Ishikawa (cell line): ENCODE results near the gene XPO6.

ENCODE experiments used
- CEBPB ChIP-seq: IDR thresholded peaks from 2 replicates; pipeline ENCODE4 v1.6.1; 2012
- CREB1 ChIP-seq: IDR thresholded peaks from 2 replicates; pipeline ENCODE4 v1.6.1; 2012; ENCODE audit warnings: low read depth
- EP300 ChIP-seq: IDR thresholded peaks from 2 replicates; pipeline ENCODE4 v1.6.1; 2012; ENCODE audit warnings: borderline replicate concordance
- NFIC ChIP-seq: IDR thresholded peaks from 2 replicates; pipeline ENCODE4 v1.6.1; 2012
- RAD21 ChIP-seq: IDR thresholded peaks from 2 replicates; pipeline ENCODE4 v1.6.1; 2012; ENCODE audit warnings: low read depth
- TAF1 ChIP-seq: IDR thresholded peaks from 2 replicates; pipeline ENCODE4 v1.6.1; 2012; ENCODE audit warnings: low read depth, mild to moderate bottlenecking
- TCF12 ChIP-seq: IDR thresholded peaks from 2 replicates; pipeline ENCODE4 v1.6.1; 2012; ENCODE audit warnings: low read depth
- YY1 ChIP-seq: IDR thresholded peaks from 2 replicates; pipeline ENCODE4 v1.6.1; 2012; ENCODE audit warnings: low read depth
- TF ChIP-seq, protein P1 (sequence below): IDR thresholded peaks from 2 replicates; pipeline ENCODE4 v1.6.1; 2012; ENCODE audit warnings: low read depth, mild to moderate bottlenecking
- TF ChIP-seq, protein P2 (sequence below): IDR thresholded peaks from 2 replicates; pipeline ENCODE4 v1.6.1; 2012

DNA sequence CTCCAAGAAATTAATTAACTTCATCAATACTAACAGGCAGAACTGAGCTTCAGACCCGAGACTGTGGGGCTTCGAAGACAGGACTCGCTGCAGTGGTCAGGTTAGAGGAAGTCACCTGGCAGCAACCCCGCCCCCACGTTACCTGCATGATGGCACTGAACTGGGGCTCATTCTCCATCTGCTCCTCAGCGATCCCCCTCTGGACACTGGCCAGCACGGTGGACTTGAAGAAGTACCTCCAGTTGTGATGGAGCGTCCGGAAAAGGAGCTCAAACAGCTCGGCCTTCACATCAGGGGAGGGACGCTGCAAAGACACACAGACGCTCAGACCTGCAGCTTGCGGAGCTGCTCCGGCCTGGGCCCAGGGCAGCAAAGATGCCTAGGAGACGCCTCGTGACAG, 107.4 kb downstream of the XPO6 start:
- TF ChIP-seq CREB1: no peak
- no peak for TF ChIP-seq TCF12
- no peak for TF ChIP-seq EP300
- TF ChIP-seq, protein P1, sequence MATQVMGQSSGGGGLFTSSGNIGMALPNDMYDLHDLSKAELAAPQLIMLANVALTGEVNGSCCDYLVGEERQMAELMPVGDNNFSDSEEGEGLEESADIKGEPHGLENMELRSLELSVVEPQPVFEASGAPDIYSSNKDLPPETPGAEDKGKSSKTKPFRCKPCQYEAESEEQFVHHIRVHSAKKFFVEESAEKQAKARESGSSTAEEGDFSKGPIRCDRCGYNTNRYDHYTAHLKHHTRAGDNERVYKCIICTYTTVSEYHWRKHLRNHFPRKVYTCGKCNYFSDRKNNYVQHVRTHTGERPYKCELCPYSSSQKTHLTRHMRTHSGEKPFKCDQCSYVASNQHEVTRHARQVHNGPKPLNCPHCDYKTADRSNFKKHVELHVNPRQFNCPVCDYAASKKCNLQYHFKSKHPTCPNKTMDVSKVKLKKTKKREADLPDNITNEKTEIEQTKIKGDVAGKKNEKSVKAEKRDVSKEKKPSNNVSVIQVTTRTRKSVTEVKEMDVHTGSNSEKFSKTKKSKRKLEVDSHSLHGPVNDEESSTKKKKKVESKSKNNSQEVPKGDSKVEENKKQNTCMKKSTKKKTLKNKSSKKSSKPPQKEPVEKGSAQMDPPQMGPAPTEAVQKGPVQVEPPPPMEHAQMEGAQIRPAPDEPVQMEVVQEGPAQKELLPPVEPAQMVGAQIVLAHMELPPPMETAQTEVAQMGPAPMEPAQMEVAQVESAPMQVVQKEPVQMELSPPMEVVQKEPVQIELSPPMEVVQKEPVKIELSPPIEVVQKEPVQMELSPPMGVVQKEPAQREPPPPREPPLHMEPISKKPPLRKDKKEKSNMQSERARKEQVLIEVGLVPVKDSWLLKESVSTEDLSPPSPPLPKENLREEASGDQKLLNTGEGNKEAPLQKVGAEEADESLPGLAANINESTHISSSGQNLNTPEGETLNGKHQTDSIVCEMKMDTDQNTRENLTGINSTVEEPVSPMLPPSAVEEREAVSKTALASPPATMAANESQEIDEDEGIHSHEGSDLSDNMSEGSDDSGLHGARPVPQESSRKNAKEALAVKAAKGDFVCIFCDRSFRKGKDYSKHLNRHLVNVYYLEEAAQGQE: no peak
- TF ChIP-seq, protein P2, sequence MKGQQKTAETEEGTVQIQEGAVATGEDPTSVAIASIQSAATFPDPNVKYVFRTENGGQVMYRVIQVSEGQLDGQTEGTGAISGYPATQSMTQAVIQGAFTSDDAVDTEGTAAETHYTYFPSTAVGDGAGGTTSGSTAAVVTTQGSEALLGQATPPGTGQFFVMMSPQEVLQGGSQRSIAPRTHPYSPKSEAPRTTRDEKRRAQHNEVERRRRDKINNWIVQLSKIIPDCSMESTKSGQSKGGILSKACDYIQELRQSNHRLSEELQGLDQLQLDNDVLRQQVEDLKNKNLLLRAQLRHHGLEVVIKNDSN: no peak
- TF ChIP-seq NFIC: no peak
- no peak for TF ChIP-seq RAD21
- TF ChIP-seq CEBPB: no peak
- no peak for TF ChIP-seq TAF1
- TF ChIP-seq YY1: no peak
